Measurements from ENCODE around the gene PDE6B. TPM values are rescaled to one million over a fixed set of nuclear protein-coding genes. Genes with fewer than 3 reads are reported as not detected.

The PDE6B gene
- total and polyA plus RNA-seq, 2 experiments from 2014 or later = 17.3 to 26.1 TPM

DNA sequence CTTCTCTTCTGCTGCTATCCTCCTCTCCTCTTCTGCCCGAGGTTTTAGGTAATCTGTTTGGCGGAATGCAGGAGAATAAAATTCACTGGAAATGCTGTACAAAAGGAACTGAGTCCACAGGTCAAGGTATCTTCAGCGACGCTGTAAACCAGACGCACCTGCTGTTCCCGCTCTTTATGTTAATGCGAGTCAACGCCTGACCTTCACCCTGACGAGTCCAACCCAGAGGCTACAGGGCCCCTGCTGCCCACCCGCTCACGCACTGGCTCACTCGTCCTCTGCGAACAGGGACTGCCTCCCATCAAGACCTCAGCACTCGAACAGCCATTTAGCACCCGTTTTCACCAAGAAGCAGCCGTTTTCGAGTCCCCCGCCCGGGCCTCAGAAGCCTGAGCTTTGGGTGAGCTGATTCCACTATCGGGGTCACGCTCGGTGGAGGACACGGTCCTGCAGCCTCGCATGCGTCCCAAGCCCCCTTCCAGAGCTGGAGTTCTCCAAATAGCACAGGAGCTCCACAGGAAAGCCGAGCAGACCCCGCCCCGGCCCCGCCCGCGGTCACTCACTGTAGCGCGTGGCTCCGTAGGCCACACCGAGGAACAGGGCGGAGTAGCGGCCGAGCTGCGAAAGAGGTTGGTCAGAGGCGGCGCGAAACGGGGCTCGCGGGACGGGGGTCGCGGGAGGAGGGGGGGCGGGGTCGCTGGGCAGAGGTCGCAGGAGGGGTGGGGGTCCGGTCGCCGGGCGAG, 48.1 kb downstream of the PDE6B start:
- peak overlapping the region; percentile 38 for H3K27ac ChIP-seq
- DNase-seq (ENCODE audit: low spot score) = peak; percentile 63
- peak overlapping the region; percentile 44 for H3K4me3 ChIP-seq
- TF ChIP-seq EZH2phosphoT487 (IDR thresholded peaks at IDR 0.05; ENCODE audit: low read depth, severe bottlenecking, unreplicated experiment) (no peak), EZH2 (IDR thresholded peaks at IDR 0.05; ENCODE audit: borderline replicate concordance) (no peak)
- TF ChIP-seq, protein P1, sequence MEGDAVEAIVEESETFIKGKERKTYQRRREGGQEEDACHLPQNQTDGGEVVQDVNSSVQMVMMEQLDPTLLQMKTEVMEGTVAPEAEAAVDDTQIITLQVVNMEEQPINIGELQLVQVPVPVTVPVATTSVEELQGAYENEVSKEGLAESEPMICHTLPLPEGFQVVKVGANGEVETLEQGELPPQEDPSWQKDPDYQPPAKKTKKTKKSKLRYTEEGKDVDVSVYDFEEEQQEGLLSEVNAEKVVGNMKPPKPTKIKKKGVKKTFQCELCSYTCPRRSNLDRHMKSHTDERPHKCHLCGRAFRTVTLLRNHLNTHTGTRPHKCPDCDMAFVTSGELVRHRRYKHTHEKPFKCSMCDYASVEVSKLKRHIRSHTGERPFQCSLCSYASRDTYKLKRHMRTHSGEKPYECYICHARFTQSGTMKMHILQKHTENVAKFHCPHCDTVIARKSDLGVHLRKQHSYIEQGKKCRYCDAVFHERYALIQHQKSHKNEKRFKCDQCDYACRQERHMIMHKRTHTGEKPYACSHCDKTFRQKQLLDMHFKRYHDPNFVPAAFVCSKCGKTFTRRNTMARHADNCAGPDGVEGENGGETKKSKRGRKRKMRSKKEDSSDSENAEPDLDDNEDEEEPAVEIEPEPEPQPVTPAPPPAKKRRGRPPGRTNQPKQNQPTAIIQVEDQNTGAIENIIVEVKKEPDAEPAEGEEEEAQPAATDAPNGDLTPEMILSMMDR (IDR thresholded peaks at IDR 0.05; ENCODE audit: poor library complexity) = no peak
- peaks cover 25% of the 10 kb centered on the region for H3K79me2 ChIP-seq
- H3K9me2 ChIP-seq (replicated peaks; ENCODE audit: insufficient read depth) = no peaks in the 10 kb centered on the region
- H3K27me3 ChIP-seq = no peaks in the 10 kb centered on the region
- H3K36me3 ChIP-seq (replicated peaks; ENCODE audit: insufficient read depth, low read depth) = no peaks in the 10 kb centered on the region
- 13% methylated on average over 25 of the region's 55 CpGs for WGBS (ENCODE audit: low lambda C conversion rate, missing lambda C conversion rate)
- H3K4me2 ChIP-seq = peak overlapping the region; percentile 84
- H2AFZ ChIP-seq = peak overlapping the region; percentile 1
- no peaks in the 10 kb centered on the region for H4K20me1 ChIP-seq (ENCODE audit: insufficient read depth, poor library complexity, severe bottlenecking)
- no peaks in the 10 kb centered on the region for H3K9me3 ChIP-seq (ENCODE audit: low read depth)
- peaks cover 18% of the 10 kb centered on the region for H3K4me1 ChIP-seq (ENCODE audit: insufficient read depth)

DNA sequence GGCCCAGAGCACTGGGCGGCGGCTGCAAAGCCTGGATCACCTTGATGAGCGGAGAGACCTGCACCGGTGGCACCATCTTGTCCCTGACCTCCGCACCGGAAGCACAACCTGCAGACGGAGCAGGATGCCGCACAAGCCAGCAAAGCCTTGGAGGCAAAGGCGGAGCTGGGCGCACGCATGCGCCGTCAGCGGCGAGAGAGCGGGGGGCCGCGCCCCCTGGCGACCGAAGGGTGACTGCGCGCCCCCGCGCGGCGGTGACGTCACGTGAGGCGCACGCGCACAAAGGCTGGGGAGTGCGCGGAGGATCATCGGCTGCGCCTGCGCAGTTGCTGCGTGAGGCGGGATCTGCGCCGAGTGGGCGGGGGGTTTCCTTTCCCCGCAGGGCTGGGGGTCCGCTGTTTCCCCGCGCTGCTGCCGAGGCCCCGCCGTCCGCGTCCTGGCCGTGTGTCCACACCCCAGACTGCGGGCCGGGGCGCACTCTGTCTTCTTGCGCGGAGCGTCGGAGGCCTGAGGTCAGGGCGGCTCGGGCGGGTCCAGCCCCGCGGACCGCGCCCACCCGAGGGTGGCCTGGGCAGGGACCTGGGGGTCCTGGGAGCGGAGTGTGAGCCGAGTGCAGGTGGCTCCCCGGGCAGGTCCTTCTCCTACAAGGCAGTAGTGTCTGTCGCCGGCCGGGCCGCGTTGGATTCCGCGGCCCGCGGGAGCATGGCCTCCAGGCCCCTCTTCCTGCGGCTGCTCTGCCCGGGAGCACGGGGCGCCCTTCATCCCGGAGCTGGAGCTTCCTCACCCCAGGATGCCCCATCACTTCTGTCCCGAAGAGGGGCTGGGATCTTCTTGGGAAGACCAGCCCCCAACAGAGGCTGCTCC, 49.0 kb downstream of the PDE6B start, which contains the start of the genes ATP5ME and MYL5:
ATP5ME (minus strand) TSS at position 105 of the 864 bp plus-strand sequence; CDS start at position 76, 29 bp downstream.
MYL5 (plus strand) TSS at position 371 of the 864 bp plus-strand sequence. CDS start 3,485 bp downstream, outside the sequence.
- Histone ChIP-seq H3K4me3 (peak within 1 kb of the TSS; percentile 86), H4K20me1 (ENCODE audit: insufficient read depth, poor library complexity, severe bottlenecking) (no peaks in the 10 kb centered on the region), H3K9me3 (ENCODE audit: low read depth) (no peaks in the 10 kb centered on the region), H2AFZ (peak within 1 kb of the TSS; percentile 80), H3K27ac (peak within 1 kb of the TSS; percentile 94), H3K36me3 (replicated peaks; ENCODE audit: insufficient read depth, low read depth) (no peaks in the 10 kb centered on the region), H3K27me3 (no peaks in the 10 kb centered on the region), H3K4me1 (ENCODE audit: insufficient read depth) (peaks cover 18% of the 10 kb centered on the region), H3K79me2 (peaks cover 25% of the 10 kb centered on the region), H3K9me2 (replicated peaks; ENCODE audit: insufficient read depth) (no peaks in the 10 kb centered on the region), H3K4me2 (peak within 1 kb of the TSS; percentile 100)
- WGBS (ENCODE audit: low lambda C conversion rate, missing lambda C conversion rate) = 2% methylated on average over 71 of the region's 84 CpGs
- TF ChIP-seq, protein P1 (IDR thresholded peaks at IDR 0.05; ENCODE audit: poor library complexity) = peak; percentile 99
- no peak for TF ChIP-seq EZH2 (IDR thresholded peaks at IDR 0.05; ENCODE audit: borderline replicate concordance)
- peak; percentile 97 for DNase-seq (ENCODE audit: low spot score)

DNA sequence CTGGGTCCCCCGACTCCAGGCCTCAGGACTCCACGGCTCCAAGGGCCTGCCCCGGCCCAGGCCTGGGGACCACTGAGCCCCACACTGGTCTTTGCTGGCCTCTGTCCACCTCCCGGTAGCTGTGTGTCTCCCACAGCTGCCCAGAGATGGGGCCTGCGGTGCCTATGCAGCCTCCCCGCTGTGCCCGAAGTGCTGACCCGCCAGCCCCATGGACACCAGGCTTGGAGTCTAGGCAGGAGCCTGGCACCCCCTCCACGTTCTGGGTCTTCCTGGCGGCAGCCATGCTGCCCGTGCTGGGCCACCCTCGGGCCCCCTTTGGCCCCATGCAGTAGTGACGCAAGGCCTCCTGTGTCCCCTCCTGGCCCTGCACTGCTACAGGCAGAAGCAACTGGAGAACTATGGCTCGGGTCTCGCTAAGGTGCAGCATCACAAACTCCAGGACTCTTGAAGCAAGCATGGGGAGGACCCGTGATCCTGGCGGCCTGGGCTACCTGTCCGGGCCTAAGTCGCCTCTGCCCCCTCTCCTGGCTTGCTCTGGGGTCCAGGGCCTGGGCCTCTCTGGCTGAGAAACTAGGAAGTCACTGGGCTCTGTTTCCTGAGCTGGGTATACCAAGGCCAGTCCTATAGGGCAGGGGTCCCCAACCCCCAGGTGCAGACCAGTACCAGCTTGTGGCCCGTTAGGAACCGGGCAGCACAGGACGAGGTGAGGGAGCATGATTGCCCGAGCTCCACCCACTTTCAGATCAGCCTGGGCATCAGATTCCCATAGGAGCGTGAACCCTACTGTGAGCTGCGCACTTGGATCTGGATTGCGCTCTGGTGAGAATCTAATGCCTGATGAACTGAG, 49.9 kb downstream of the PDE6B start:
- Histone ChIP-seq H3K4me3 (peak overlapping the region; percentile 86), H3K9me2 (replicated peaks; ENCODE audit: insufficient read depth) (no peaks in the 10 kb centered on the region), H3K36me3 (replicated peaks; ENCODE audit: insufficient read depth, low read depth) (no peaks in the 10 kb centered on the region), H3K79me2 (peaks cover 25% of the 10 kb centered on the region), H3K27me3 (no peaks in the 10 kb centered on the region), H3K4me2 (peak overlapping the region; percentile 100), H4K20me1 (ENCODE audit: insufficient read depth, poor library complexity, severe bottlenecking) (no peaks in the 10 kb centered on the region), H3K4me1 (ENCODE audit: insufficient read depth) (peaks cover 18% of the 10 kb centered on the region), H3K9me3 (ENCODE audit: low read depth) (no peaks in the 10 kb centered on the region), H3K27ac (peak overlapping the region; percentile 94), H2AFZ (no peak overlapping the region)
- DNase-seq (ENCODE audit: low spot score) = no peak
- 83% methylated on average over 26 of the region's 26 CpGs for WGBS (ENCODE audit: low lambda C conversion rate, missing lambda C conversion rate)
- TF ChIP-seq, protein P1 (IDR thresholded peaks at IDR 0.05; ENCODE audit: poor library complexity) = no peak
